Tibial nerve (tissue), 4 donors: ENCODE measurements around the gene MRNIP.

Source experiments
- EP300 ChIP-seq, 2 donors: sonication (generic); formaldehyde crosslinking; IDR thresholded peaks; one replicate each; pipeline ENCODE4 v1.6.1; 2017; ENCODE audit warnings: antibody characterized with exemption in 2 of 2, mild to moderate bottlenecking in 1 of 2
- POLR2A ChIP-seq, 2 donors: fragments of 450-650 bp; IDR thresholded peaks; one replicate each; pipeline ENCODE4 v1.6.1; 2017; ENCODE audit warnings: antibody characterized with exemption in 2 of 2, mild to moderate bottlenecking in 2 of 2, moderate library complexity in 2 of 2
- TF ChIP-seq, protein P1 (sequence below), 5 experiments: fragments of 200-600 bp in 3 of 5; fragments of 450-650 bp in 2 of 5; sonication (generic) in 3 of 5; IDR thresholded peaks; one replicate each; pipeline ENCODE4 v1.5.1; 2016 to 2019; ENCODE audit warnings: antibody characterized with exemption in 5 of 5, mild to moderate bottlenecking in 3 of 5, moderate library complexity in 2 of 5

DNA sequence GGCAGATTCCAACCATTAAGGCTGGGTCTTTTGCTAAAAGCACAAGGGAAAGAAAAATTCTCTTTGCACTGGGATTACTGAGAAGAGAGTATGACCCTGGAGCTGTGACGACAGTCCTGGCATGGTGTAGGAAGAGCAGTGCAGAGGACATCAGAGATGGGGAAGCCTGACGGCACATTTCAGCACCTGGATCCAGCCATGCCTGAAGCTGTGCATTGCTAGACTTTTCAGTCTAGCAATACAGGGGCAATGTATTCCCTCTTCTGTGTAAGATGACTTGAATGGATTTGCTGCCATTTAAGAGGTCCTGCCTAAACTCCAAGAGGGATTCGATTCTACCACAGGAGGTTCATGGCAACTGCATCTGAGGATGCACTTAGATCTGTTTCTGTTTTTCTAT, 12.3 kb upstream of the MRNIP start:
- TF ChIP-seq, protein P1, sequence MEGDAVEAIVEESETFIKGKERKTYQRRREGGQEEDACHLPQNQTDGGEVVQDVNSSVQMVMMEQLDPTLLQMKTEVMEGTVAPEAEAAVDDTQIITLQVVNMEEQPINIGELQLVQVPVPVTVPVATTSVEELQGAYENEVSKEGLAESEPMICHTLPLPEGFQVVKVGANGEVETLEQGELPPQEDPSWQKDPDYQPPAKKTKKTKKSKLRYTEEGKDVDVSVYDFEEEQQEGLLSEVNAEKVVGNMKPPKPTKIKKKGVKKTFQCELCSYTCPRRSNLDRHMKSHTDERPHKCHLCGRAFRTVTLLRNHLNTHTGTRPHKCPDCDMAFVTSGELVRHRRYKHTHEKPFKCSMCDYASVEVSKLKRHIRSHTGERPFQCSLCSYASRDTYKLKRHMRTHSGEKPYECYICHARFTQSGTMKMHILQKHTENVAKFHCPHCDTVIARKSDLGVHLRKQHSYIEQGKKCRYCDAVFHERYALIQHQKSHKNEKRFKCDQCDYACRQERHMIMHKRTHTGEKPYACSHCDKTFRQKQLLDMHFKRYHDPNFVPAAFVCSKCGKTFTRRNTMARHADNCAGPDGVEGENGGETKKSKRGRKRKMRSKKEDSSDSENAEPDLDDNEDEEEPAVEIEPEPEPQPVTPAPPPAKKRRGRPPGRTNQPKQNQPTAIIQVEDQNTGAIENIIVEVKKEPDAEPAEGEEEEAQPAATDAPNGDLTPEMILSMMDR (IDR thresholded peaks at IDR 0.05) = no peak
- TF ChIP-seq POLR2A (IDR thresholded peaks at IDR 0.05) (no peak), EP300 (IDR thresholded peaks at IDR 0.05) (no peak)
